HL-60/S4 treated with retinoic acid at 250 ng/mL for 4 days and 3 days (cell line): ENCODE data around the gene MC1R.

ENCODE experiments used
- in situ Hi-C: fragments of 300-500 bp; cut with MboI; formaldehyde crosslinking; loops from 2 replicates; pipeline ENCODE4 v1.7.0; 2022; ENCODE audit warnings: low sequenced_read_pairs

Gene MC1R

DNA sequence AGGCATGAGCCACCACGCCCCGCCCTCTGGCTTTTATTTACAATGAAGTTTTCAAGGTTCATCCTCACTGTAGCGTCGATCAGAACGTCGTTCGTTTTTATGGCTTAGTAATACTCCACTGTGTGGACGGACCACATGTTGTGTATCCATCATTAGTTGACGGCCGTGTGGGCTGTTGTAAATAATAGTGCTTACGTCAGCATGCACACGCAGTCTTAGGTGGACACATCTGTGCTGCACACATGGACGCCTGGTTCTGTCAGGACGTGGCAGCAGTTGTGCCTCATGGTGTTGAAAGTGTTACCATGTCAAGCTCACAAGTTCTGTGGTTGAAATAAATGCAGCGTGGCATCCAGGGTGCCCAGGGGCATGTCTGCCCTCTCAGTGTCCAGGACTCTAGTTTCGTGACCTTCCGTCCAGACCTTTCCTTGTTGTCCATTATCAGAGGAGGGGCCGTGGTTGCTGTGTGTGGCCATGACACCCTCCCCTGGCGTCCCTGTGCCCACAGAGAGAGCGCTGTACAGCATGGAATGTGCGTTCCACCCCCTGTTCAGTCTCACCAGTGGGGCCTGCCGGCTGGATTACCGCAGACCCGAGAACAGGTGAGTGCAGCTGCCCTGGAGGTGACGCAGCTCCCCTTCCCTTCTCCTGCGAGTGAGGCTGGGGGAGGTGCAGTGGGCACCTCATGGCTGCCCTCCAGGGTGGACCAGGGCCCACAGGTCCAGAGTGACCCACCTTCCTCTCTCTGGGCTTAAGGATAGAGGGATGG, 23.0 kb upstream of the MC1R start:
- in situ Hi-C loops = no loop called here

DNA sequence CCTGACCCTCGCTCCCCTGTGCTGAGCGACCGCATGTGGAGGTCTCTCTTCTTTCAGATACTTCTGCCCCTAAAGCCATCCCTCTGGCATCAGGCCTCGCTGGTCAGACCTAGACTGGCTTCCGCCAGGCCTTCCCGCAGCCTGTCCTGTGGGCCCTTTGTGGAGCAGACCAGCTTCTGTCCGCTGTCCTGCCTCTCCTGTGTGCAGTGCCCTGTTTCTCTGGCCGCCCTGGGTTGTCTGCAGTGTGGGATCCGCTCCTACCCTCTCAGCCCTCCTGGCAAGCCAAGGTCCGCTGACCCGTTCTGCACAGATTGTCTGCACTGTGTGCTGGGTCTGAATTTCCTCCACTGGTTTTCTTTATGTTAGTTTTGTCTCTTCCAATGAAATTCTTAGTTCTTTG, 21.5 kb upstream of the MC1R start:
- in situ Hi-C loops = no loop called here

DNA sequence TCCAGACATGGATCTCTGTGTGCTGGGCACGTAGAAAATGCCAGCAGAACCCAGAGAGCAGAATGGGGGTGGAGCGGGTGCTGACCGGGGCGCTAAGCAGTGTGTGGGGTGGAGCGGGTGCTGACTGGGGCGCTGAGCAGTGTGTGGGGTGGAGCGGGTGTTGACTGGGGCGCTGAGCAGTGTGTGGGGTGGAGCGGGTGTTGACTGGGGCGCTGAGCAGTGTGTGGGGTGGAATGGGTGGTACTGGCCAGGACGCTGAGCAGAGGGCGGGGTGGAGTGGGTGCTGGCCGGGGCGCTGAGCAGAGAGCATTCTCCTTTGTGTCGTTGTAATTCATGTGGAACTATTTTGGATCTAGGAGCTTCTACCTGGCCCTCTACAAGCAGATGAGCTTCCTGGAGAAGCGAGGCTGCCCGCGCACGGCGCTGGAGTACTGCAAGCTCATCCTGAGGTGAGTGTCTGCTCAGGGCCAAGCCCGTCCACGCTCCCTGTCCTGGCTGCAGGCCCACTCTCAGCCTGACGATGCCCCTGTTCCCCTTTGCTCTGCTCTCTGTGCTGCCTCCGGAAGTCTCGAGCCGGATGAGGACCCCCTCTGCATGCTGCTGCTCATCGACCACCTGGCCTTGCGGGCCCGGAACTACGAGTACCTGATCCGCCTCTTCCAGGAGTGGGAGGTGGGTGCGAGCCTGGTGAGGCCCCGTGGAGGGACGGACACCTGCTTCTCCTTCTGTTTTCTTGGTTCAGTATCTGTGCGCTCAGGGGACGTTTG, 20.3 kb upstream of the MC1R start:
- in situ Hi-C loops = no loop called here

DNA sequence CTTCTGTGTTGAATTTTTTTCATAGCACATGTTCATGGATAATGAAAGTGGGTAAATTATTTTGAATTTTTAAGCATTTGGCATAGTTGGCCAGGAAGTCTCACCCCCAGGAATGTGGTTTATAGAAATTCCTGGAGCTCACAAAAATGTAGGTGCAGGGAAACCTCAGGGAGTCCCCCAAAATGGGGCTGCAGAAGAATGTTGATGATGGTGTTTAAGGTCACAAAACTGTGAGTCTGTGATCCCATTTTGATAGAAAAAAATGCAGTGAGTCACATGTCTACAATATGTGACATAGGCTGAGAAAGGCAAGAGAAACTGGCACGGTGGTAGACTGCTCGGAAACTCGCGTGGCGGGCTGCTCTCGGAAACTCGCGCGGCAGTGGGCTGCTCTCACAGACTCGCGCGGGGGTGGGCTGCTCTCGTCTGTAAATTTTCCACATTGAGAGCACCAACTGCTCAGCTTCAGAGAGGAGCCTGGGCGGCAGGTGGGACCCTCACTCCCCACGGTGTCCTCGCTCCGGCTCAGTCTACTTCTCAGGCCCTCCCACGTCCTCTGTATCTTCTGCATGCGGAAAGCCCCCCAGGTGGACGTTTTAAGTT, 18.7 kb upstream of the MC1R start:
- in situ Hi-C loops = no loop called here

DNA sequence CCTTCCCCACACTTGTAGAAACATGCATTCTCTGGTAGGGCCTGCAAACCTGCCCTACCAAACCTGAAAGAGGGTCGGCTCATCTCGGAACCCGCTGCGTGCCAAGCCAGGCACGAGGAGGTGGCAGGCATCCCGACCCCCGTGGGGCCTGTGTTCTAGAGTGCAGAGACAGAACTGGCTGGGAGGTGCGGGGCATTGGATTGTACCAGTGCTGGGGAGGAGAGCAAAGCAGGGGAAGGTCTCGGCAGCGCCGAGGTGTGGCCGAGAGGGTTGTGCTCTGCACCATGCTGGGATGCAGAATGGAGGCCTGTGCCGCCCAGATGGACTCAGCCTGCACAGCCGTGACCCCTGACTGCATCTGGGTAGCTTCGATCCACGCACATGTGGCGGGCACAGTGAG, 17.8 kb upstream of the MC1R start:
- in situ Hi-C loops = no loop called here

DNA sequence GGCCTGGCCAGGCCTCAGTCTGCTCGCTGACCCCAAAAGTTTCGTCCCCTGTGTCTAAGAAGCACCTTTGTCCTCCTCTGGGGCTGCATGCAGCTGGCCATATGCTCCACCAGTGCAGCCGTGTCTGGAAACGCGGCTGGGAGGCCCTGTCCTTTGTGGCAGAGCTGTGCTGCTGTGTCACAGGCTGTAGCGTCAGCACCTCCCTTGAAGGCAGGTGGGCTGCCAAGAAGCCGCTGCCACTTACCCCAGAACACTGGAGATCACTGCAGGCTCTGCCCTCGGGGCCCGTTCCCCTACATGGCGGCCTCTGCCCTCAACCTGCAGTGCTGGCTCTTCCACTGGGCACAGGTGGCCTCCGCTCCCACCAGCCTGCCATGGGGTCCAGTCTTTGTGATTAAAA, 15.7 kb upstream of the MC1R start:
- in situ Hi-C loops = no loop called here

DNA sequence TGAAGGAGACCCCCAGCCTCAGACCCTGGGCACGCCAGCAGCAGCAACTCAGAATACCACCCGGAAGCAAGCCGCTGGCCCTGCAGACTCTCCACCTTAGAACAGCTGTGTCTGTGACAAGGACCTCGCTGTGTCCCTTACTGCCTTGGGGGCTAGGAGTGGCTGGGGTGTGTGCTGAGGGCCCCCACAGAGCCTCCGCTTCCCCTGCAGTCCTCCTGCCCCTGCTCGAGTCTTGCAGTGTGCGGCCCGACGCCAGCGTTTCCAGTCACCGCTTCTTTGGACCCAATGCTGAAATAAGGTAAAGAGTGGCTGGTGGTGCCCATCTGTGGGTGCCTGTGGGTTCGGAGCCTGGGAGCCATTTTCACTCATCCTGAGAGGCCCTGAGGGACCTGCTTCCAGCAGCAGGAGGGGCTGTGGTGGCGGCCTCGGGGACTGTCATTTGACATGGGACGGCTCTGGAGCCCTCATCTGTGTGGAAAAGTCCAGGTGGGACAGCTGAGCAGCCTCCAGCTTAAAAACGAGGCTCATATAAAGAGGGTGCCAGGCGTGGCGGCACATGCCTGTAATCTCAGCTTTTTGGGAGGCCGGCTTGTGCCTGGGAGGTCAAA, 14.7 kb upstream of the MC1R start:
- in situ Hi-C loops = no loop called here

DNA sequence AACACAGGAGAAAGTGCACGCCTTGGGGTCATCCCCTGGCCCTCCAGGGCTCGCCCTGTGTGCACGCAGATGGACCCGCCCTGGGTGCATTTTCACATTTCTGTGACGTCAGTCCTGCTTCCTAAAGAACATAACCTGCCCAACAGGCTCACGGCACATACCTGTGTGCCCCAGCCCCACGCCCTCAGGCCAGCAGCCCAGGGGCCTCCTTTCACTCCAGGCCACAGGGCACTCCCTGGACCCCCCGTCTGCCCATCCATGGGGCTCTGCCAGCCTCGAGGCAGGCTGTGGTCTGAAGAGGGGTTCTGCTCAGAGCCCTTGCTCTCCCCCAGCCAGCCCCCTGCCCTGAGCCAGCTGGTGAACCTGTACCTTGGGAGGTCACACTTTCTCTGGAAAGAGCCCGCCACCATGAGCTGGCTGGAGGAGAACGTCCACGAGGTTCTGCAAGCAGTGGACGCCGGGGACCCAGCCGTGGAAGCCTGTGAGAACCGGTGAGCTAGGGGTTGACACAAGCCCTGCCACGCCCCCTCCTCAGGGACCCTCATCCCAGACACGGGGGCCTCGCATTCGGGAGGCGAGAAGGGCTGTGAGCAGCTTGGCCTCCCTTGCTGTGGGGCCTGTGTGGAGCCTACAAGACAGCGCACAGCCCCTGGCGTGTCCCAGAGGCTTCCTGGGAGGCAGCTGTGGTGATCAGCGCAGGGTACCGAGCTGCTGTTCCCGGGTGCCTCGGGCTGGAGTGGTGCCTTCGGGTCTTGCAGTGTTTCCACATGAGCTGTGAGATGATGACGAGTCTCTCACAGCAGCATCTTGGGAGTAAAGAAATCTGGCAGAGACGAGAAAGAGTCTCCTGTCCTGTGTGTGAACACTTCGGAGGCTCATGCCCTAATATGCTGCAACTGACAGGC, 13.8 kb upstream of the MC1R start:
- in situ Hi-C loops = no loop called here

DNA sequence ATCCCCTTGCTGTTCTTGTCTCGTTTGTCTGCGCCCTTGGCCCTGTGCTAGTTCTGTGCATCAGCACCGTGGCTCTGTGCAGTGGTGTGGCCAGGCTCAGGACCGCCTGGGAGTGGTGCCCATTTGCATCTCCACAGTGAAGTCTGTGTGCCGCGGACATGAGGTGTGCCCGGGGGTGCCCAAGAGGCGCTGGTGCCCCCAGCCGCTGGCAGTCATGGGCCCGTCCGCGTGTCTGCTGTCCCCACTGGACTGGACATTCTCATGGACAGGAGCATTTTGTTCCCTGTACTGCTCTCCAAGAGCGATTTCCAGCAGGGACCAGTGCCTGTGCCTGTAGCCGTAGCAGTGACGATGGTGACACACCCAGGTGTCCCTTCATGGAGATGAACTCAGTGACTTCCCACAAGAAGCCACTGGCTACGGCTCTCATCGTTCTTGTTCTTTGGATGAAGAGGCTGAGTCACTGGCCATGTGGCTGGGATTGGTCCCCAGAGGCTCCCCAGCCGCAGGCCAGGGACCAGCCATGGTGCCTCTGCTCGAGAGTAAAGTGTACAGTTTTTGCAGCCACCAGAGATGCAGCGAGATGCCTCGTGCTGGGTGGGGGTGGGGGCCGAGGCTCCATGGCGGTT, 13.0 kb upstream of the MC1R start:
- in situ Hi-C loops = no loop called here

DNA sequence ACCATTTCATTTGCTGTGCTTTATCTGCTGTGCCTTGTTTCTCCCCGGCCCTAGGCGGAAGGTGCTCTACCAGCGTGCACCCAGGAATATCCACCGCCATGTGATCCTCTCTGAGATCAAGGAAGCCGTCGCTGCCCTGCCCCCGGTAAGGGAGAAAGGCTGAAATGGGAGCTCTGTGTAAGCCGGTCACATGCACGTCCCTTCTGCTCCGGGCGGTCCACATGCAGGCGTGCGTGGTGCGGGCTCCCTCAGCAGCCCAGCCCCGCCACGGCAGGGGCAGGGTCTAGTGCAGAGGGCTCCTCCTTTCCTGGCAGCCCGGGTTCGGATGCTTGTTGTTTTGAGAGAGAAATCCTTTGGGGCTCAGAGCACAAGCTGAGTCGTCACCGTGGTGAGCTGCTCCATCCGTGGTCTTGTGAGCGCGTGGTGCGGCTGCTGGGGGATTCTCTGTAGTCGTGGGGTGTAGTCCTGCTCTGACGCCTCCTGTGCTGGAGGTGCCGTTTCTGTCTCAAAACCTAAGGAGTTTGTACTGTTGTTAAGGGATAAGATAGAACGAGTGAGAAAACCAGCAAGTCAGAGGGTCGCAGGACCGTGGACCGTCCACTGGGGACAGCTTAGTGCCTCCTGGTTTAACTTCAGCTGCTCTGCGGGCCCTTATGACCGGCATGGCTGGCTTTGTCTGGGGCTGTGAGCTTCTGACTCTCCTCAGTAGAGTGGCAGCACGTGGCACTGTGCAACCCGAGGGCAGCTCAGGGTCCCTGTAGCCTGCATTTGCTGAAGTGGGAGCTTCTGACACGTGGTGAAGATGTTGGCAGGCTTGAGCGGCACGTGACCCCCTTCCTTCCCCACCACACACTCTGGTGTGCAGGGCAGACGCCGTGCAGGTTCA, 12.3 kb upstream of the MC1R start:
- in situ Hi-C loops = no loop called here

DNA sequence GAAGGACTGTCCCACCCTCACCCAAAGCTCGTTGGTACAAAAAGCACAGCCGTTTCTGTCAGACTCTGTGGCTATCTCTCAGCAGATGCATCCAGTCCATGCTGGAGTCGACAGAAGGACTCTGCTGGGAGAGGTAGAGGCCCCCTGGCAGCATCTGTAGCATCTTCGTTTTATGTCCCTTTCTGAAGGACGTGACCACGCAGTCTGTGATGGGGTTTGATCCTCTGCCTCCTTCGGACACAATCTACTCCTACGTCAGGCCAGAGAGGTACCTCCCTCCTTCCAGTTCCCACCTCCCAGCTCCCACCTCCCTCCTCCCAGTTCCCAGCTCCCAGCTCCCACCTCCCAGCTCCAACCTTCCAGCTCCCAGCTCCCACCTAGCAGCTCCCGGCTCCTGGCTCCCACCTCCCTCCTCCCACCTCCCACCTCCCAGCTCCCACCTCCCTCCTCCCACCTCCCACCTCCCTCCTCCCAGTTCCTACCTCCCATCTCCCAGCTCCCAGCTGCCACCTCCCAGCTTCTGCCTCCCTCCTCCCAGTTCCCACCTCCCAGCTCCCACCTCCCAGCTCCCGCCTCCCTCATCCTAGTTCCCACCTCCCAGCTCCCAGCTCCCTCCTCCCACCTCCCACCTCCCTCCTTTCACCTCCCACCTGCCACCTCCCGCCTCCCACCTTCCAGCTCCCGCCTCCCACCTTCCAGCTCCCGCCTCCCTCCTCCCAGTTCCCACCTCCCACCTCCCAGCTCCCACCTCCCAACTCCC, 11.4 kb upstream of the MC1R start:
- in situ Hi-C loops = no loop called here

DNA sequence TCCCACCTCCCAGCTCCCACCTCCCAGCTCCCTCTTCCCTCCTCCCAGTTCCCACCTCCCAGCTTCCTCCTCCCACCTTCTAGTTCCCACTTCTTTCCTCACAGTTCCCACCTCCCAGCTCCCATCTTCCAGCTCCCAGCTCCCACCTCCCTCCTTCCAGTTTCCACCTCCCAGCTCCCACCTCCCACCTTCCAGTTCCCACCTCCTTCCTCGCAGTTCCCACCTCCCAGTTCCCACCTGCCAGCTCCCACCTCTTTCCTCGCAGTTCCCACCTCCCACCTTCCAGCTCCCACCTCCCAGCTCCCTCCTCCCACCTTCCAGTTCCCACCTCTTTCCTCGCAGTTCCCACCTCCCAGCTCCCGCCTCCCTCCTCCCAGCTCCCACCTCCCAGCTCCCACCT, 10.4 kb upstream of the MC1R start:
- in situ Hi-C loops = no loop called here

DNA sequence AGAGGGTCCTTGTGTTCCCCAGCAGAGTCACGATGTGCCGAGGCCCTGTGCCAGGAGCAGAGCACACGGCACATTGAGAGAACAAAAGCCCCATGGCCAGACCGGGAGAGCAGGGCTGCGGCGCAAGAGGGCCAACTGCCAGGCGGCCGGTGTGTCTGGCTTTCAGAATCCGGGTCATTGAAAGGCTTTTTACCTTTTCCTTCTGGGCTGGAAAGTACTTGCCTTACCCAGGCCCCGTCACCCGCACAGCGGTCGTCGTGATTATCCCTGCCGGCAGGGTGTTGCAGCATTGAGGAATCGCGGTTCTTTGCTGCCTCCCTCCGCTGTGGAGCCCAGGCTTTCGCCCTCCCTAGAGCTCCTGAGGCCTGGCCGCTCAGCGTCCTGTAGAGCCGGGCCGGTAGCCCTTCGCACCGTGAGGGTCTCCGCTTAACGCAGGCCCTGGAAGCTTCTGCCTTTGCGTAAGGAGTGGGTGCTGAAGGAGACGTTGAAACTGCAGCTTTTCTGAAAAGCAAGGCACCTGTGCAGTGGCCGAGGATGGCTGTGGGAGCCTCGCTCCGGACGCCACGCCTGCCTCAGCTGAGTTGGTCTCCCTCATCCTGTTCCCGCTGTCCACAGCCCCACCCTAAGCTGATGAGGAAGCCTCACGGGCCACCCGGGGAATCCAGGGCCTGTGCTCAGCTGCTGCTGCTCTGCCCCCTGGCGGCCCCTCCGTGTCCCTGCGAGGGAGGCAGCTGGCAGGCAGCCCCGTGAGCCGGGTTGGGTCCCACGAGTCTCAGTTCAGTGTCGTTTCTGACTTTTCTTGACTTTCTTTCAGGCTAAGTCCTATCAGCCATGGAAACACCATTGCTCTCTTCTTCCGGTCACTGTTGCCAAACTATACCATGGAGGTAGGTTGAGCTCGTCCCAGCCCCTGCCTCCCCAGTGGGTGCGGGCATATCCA, 8.6 kb upstream of the MC1R start:
- in situ Hi-C loops = no loop called here

DNA sequence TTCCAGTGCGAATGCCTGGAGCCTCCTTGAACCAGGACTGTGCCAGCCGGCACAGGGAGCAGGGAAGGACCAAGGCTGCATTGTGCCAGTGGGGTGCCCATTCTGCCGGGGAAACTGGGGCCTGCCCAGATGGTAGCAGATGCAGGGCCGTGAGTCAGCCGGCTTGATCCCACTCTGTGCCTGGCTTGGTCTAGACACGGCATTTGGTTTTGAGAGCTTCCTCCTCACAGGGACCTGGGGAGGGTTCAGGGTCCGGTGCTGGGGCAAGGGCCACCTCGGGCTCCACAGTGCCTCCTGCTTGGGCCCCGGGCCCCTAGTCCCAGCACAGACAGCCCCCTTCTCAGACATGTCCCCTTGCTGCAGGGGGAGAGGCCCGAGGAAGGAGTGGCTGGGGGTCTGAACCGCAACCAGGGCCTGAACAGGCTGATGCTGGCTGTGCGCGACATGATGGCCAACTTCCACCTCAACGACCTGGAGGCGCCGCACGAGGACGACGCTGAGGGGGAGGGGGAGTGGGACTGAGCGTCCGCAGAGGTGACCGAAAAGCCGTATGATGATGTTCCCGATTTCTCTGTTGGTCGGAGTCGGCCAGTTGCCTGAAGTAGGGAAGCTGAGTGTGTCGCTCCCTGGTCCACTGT, 7.8 kb upstream of the MC1R start:
- in situ Hi-C loops = no loop called here

DNA sequence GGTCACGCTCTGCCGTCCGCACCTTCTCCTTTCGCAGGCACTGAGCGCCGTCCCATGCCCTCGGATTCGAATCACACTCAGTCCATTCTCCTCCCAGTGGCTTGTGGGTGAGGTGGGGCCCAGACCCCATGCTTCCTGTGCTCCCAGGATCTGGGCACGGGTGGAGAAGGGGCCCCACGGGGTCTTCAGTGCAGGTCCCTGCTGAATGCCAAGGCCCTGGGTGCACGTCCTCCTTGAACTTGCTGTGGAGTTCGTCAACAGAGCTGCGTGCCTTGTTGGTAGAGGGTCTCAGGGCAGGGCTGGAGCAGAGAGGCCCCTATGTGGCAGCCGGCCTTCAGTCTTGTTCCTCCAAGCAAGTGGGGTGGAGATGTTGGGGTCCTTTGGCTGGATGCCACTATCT, 7.3 kb upstream of the MC1R start:
- in situ Hi-C loops = no loop called here

DNA sequence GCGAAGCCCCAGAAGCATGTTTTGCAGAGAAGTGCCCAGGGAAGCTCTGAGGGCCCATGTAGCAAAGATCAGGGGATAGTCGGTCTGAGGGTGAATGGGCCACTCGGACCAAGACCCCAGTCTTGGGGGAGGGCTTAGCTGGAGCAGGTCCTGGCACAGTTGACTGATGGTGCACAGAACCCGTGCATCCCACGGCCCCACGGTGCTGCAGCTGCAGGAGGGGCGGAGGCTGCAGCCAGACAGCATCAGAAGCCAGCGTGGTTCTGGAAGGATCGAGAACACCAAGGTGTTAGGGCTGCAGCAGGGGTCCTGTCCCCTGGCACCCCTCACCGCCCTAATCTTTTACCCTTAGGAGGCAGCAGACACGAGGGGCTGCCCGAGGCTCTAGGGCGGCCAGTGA, 6.5 kb upstream of the MC1R start:
- in situ Hi-C loops = no loop called here

DNA sequence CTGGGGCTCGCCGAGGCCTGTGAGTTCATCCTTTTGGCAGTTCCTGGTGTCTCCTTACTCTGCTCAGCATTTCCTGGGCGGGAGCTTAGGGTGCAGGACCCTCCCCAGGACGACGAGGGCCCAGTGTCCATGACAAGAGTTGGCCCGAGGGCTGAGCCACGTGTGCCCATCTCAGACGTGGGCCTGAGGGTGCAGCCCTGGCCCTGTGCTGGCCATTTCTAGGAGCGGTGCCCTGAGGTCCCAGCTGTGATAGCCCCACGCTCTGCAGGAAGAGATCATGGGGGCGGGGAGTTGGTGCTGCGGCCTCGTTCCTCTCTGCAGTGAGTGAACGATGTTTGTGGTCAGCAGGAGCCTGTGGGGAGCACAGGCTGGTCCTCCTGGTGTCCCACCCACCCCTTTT, 6.0 kb upstream of the MC1R start:
- in situ Hi-C loops = no loop called here
